ENCODE results near the gene CPAMD8. TPM values are rescaled to one million over a fixed set of nuclear protein-coding genes. Genes with fewer than 3 reads are reported as not detected.
A peak's percentile ranks its signal among the peaks of the same experiment; 100 is the strongest.

CPAMD8 gene
- total and polyA plus RNA-seq, 9 of the 15 experiments (the other 6 are each of a cell fraction or from before 2014, with no cell fraction given) = 0.20 to 2.1 (median 1.3) TPM

- Histone ChIP-seq H3K9me3 (replicated peaks; ENCODE audit: control insufficient read depth, insufficient read depth, low read depth, low read length) (peaks cover 15% of the 10 kb centered on the region), H3K9me1 (ENCODE audit: control insufficient read depth, insufficient read depth, low read length) (no peaks in the 10 kb centered on the region), H3K27ac (ENCODE audit: extremely low read depth, low read depth, low read length) (no peak overlapping the region), H3K27me3 (ENCODE audit: control insufficient read depth in 2 of 2, insufficient read depth in 2 of 2, low read length in 2 of 2) (peaks cover 4 to 21% of the 10 kb centered on the region in 2 experiments; a peak in 3 of 5 replicates), H3K4me3 (no peak overlapping the region), H3K36me3 (ENCODE audit: control insufficient read depth, insufficient read depth, low read length) (no peaks in the 10 kb centered on the region), H3K4me1 (replicated peaks in 1 of 2; ENCODE audit: control insufficient read depth in 2 of 2, insufficient read depth in 2 of 2, low read length in 2 of 2) (peaks cover 0 to 14% of the 10 kb centered on the region in 2 experiments; a peak in 4 of 5 replicates), H3K79me2 (ENCODE audit: control insufficient read depth, insufficient read depth, low read length) (no peaks in the 10 kb centered on the region), H3K4me2 (ENCODE audit: insufficient read depth, low read length) (no peak overlapping the region), H4K20me1 (replicated peaks; ENCODE audit: control insufficient read depth, insufficient read depth, low read length) (no peaks in the 10 kb centered on the region), H2AFZ (ENCODE audit: low read depth, low read length) (no peak overlapping the region), H3K9ac (ENCODE audit: insufficient read depth in 1 of 2, low read depth in 2 of 2, low read length in 2 of 2) (no peak overlapping the region)
- in situ Hi-C loops (cut with MboI) = no loop called here
- ChIA-PET CTCF (ENCODE audit: low intra/inter-chr PET ratio) (no interaction called here), POLR2A (interaction anchor here (1.5 kb wide), 1 partner anchor 12 kb away, joined by 4 read pairs; no protein-coding TSS in a partner anchor)
- no peak for DNase-seq (ENCODE audit: extremely low read depth in 1 of 4, low spot score in 3 of 4)
- BruUV-seq (replicated peaks) = no TSS peak
- FAIRE-seq = no peak
- 0% methylated on average over 3 of the region's 3 CpGs for WGBS (ENCODE audit: insufficient coverage, low coverage, missing lambda C conversion rate)
- intact Hi-C loops (cut with micrococcal nuclease) = no loop called here
- no peak for ATAC-seq
- TF ChIP-seq, protein P1, sequence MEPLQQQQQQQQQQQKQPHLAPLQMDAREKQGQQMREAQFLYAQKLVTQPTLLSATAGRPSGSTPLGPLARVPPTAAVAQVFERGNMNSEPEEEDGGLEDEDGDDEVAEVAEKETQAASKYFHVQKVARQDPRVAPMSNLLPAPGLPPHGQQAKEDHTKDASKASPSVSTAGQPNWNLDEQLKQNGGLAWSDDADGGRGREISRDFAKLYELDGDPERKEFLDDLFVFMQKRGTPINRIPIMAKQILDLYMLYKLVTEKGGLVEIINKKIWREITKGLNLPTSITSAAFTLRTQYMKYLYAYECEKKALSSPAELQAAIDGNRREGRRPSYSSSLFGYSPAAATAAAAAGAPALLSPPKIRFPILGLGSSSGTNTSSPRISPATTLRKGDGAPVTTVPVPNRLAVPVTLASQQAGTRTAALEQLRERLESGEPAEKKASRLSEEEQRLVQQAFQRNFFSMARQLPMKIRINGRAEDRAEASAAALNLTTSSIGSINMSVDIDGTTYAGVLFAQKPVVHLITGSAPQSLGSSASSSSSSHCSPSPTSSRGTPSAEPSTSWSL (CRISPR knock-in tag; IDR thresholded peaks at IDR 0.05; ENCODE audit: borderline replicate concordance) = no peak
- TF ChIP-seq, protein P2, sequence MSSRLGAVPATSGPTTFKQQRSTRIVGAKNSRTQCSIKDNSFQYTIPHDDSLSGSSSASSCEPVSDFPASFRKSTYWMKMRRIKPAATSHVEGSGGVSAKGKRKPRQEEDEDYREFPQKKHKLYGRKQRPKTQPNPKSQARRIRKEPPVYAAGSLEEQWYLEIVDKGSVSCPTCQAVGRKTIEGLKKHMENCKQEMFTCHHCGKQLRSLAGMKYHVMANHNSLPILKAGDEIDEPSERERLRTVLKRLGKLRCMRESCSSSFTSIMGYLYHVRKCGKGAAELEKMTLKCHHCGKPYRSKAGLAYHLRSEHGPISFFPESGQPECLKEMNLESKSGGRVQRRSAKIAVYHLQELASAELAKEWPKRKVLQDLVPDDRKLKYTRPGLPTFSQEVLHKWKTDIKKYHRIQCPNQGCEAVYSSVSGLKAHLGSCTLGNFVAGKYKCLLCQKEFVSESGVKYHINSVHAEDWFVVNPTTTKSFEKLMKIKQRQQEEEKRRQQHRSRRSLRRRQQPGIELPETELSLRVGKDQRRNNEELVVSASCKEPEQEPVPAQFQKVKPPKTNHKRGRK (tag; IDR thresholded peaks at IDR 0.05) = peak; percentile 56; the same call in 1 of the 2 replicates
Observed at GRCh38 chr19:16915734-16916133, 110.9 kb downstream of the CPAMD8 start.
